WTC11 (cell line): ENCODE results near the gene ATP5PB.

ENCODE experiments used
- ELF4 ChIP-seq: sonication (generic); formaldehyde crosslinking; IDR thresholded peaks from 2 replicates; pipeline ENCODE4 v1.8.1; 2022; ENCODE audit warnings: low read depth, mild to moderate bottlenecking, moderate library complexity, missing genetic modification reagents
- IRF2 ChIP-seq: sonication (generic); formaldehyde crosslinking; IDR thresholded peaks from 2 replicates; pipeline ENCODE4 v1.8.0; 2022; ENCODE audit warnings: low read depth, missing genetic modification reagents, borderline replicate concordance
- NR2C2 ChIP-seq: sonication (generic); formaldehyde crosslinking; IDR thresholded peaks from 2 replicates; pipeline ENCODE4 v1.8.0; 2022; ENCODE audit warnings: mild to moderate bottlenecking, missing genetic modification reagents
- NR3C1 ChIP-seq: sonication (generic); formaldehyde crosslinking; conservative IDR thresholded peaks from 2 replicates; pipeline ENCODE4 v1.8.1; 2023; ENCODE audit warnings: low read depth, mild to moderate bottlenecking, missing genetic modification reagents
- RELA ChIP-seq: sonication (generic); formaldehyde crosslinking; IDR thresholded peaks from 2 replicates; pipeline ENCODE4 v1.8.1; 2022; ENCODE audit warnings: missing genetic modification reagents, mild to moderate bottlenecking, borderline replicate concordance
- ZNF425 ChIP-seq: fragments of 250-450 bp; sonication (Bioruptor Pico); conservative IDR thresholded peaks from 2 replicates; pipeline ENCODE4 v1.9.0; 2021; ENCODE audit warnings: mild to moderate bottlenecking
- TF ChIP-seq, protein P1 (sequence below): fragments of 200-600 bp; IDR thresholded peaks from 2 replicates; pipeline ENCODE4 v1.8.0; 2022; ENCODE audit warnings: antibody characterized with exemption
- TF ChIP-seq, protein P2 (sequence below): sonication (generic); formaldehyde crosslinking; IDR thresholded peaks from 2 replicates; pipeline ENCODE4 v1.8.0; 2023; ENCODE audit warnings: mild to moderate bottlenecking, missing genetic modification reagents
- TF ChIP-seq, protein P3 (sequence below): sonication (generic); formaldehyde crosslinking; IDR thresholded peaks from 2 replicates; pipeline ENCODE4 v1.8.0; 2023; ENCODE audit warnings: missing genetic modification reagents, mild to moderate bottlenecking, borderline replicate concordance

GRCh38 chr1:111507411-111508201 is 58.3 kb downstream of the ATP5PB start:
- TF ChIP-seq NR3C1 (CRISPR knock-in tag) (no peak), IRF2 (CRISPR knock-in tag) (no peak), NR2C2 (CRISPR knock-in tag) (no peak), ZNF425 (CRISPR knock-in tag) (no peak), RELA (CRISPR knock-in tag) (no peak), ELF4 (CRISPR knock-in tag) (no peak)
- TF ChIP-seq, protein P1, sequence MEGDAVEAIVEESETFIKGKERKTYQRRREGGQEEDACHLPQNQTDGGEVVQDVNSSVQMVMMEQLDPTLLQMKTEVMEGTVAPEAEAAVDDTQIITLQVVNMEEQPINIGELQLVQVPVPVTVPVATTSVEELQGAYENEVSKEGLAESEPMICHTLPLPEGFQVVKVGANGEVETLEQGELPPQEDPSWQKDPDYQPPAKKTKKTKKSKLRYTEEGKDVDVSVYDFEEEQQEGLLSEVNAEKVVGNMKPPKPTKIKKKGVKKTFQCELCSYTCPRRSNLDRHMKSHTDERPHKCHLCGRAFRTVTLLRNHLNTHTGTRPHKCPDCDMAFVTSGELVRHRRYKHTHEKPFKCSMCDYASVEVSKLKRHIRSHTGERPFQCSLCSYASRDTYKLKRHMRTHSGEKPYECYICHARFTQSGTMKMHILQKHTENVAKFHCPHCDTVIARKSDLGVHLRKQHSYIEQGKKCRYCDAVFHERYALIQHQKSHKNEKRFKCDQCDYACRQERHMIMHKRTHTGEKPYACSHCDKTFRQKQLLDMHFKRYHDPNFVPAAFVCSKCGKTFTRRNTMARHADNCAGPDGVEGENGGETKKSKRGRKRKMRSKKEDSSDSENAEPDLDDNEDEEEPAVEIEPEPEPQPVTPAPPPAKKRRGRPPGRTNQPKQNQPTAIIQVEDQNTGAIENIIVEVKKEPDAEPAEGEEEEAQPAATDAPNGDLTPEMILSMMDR: no peak
- TF ChIP-seq, protein P2, sequence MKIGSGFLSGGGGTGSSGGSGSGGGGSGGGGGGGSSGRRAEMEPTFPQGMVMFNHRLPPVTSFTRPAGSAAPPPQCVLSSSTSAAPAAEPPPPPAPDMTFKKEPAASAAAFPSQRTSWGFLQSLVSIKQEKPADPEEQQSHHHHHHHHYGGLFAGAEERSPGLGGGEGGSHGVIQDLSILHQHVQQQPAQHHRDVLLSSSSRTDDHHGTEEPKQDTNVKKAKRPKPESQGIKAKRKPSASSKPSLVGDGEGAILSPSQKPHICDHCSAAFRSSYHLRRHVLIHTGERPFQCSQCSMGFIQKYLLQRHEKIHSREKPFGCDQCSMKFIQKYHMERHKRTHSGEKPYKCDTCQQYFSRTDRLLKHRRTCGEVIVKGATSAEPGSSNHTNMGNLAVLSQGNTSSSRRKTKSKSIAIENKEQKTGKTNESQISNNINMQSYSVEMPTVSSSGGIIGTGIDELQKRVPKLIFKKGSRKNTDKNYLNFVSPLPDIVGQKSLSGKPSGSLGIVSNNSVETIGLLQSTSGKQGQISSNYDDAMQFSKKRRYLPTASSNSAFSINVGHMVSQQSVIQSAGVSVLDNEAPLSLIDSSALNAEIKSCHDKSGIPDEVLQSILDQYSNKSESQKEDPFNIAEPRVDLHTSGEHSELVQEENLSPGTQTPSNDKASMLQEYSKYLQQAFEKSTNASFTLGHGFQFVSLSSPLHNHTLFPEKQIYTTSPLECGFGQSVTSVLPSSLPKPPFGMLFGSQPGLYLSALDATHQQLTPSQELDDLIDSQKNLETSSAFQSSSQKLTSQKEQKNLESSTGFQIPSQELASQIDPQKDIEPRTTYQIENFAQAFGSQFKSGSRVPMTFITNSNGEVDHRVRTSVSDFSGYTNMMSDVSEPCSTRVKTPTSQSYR (CRISPR knock-in tag): peak; percentile 91; the same call in 1 of the 2 replicates
- TF ChIP-seq, protein P3, sequence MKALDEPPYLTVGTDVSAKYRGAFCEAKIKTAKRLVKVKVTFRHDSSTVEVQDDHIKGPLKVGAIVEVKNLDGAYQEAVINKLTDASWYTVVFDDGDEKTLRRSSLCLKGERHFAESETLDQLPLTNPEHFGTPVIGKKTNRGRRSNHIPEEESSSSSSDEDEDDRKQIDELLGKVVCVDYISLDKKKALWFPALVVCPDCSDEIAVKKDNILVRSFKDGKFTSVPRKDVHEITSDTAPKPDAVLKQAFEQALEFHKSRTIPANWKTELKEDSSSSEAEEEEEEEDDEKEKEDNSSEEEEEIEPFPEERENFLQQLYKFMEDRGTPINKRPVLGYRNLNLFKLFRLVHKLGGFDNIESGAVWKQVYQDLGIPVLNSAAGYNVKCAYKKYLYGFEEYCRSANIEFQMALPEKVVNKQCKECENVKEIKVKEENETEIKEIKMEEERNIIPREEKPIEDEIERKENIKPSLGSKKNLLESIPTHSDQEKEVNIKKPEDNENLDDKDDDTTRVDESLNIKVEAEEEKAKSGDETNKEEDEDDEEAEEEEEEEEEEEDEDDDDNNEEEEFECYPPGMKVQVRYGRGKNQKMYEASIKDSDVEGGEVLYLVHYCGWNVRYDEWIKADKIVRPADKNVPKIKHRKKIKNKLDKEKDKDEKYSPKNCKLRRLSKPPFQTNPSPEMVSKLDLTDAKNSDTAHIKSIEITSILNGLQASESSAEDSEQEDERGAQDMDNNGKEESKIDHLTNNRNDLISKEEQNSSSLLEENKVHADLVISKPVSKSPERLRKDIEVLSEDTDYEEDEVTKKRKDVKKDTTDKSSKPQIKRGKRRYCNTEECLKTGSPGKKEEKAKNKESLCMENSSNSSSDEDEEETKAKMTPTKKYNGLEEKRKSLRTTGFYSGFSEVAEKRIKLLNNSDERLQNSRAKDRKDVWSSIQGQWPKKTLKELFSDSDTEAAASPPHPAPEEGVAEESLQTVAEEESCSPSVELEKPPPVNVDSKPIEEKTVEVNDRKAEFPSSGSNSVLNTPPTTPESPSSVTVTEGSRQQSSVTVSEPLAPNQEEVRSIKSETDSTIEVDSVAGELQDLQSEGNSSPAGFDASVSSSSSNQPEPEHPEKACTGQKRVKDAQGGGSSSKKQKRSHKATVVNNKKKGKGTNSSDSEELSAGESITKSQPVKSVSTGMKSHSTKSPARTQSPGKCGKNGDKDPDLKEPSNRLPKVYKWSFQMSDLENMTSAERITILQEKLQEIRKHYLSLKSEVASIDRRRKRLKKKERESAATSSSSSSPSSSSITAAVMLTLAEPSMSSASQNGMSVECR (CRISPR knock-in tag): no peak
